Kidney epithelial cell (primary cell): Measurements from ENCODE around the gene PIP4P1. TPM values are rescaled to one million over a fixed set of nuclear protein-coding genes. Genes with fewer than 3 reads are reported as not detected.

Source experiments
- DNase-seq: peaks from one replicate; pipeline ENCODE4 v3.0.0-alpha.2; 2010; ENCODE audit warnings: low read depth
- H3K27me3 ChIP-seq: 2 replicates; pipeline ENCODE4 v1.6.0; 2011; ENCODE audit warnings: low read length; ENCODE audit not compliant: control insufficient read depth, insufficient read depth
- H3K36me3 ChIP-seq: 2 replicates; pipeline ENCODE4 v1.5.1; 2011; ENCODE audit warnings: low read length; ENCODE audit not compliant: control insufficient read depth, insufficient read depth
- H3K4me3 ChIP-seq: 2 replicates; pipeline ENCODE4 v1.5.1; 2011; ENCODE audit warnings: low read depth, mild to moderate bottlenecking, control low read depth, low read length
- CTCF ChIP-seq: IDR thresholded peaks from 2 replicates; pipeline ENCODE4 v1.5.1; 2011; ENCODE audit warnings: mild to moderate bottlenecking, moderate library complexity, low read length, control low read depth, inconsistent platforms; ENCODE audit not compliant: insufficient read depth, poor library complexity, severe bottlenecking
- total RNA-seq: library from RNA; depleted of rRNA; stranded (reverse); fragments of >200 nt; gene quantifications from 2 replicates; pipeline ENCODE4 v1.2.3, GENCODE V29; 2015

The PIP4P1 gene
- total RNA-seq, 1 donor from 2014 or later = 25.1 TPM

GRCh38 chr14:20424851-20425250, 36.4 kb downstream of the PIP4P1 start:
- no peak overlapping the region for H3K4me3 ChIP-seq
- no peaks in the 10 kb centered on the region for H3K36me3 ChIP-seq
- no peak for TF ChIP-seq CTCF
- DNase-seq = no peak
- H3K27me3 ChIP-seq = no peaks in the 10 kb centered on the region

GRCh38 chr14:20422886-20423285, 38.3 kb downstream of the PIP4P1 start:
- no peak for DNase-seq
- H3K4me3 ChIP-seq = no peak overlapping the region

GRCh38 chr14:20421267-20421666, 40.0 kb downstream of the PIP4P1 start:
- H3K4me3 ChIP-seq = no peak overlapping the region
- H3K27me3 ChIP-seq = no peaks in the 10 kb centered on the region
- DNase-seq = no peak
- no peaks in the 10 kb centered on the region for H3K36me3 ChIP-seq
- TF ChIP-seq CTCF = no peak

More at GRCh38 chr14:20422886-20423285, 38.3 kb downstream of the PIP4P1 start:
- Histone ChIP-seq H3K27me3 (no peaks in the 10 kb centered on the region), H3K36me3 (no peaks in the 10 kb centered on the region)
- no peak for TF ChIP-seq CTCF

GRCh38 chr14:20419419-20419818, 41.8 kb downstream of the PIP4P1 start:
- Histone ChIP-seq H3K4me3 (no peak overlapping the region), H3K36me3 (no peaks in the 10 kb centered on the region), H3K27me3 (no peaks in the 10 kb centered on the region)
- DNase-seq = no peak
- no peak for TF ChIP-seq CTCF

GRCh38 chr14:20418501-20418909, 42.7 kb downstream of the PIP4P1 start:
- H3K27me3 ChIP-seq = no peaks in the 10 kb centered on the region
- H3K36me3 ChIP-seq = no peaks in the 10 kb centered on the region
- DNase-seq = no peak
- no peak for TF ChIP-seq CTCF
- no peak overlapping the region for H3K4me3 ChIP-seq
